ENCODE measurements around the gene TRPV6. TPM values are rescaled to one million over a fixed set of nuclear protein-coding genes. Genes with fewer than 3 reads are reported as not detected.

Gene TRPV6
- total and polyA plus RNA-seq, 2 of the 4 experiments (the other 2 are of a cell fraction), result 0.03 TPM; not detected in 1

DNA sequence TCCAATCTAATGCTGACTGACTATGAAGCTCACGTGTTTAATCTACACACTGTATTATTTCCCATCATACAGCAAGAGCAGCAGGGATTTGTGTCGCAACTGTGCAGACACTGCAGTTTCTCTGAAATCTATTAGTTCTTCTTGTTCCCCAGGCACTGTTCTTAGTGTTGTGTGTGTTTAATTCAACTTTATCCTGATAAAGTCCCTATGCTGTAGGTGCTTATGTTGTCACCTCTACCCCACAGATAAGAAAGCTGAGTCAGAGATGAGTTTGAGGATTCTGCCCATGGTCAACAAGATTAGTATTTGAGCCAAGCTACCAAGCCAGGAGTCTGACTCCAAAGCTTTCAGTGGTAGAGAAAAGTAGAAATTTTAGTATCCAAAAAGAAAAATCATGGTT lies 53.1 kb downstream of the TRPV6 start:
- no peak overlapping the region for H3K9ac ChIP-seq (ENCODE audit: low read depth, low read length)
- H3K9me3 ChIP-seq (ENCODE audit: control insufficient read depth, insufficient read depth, low read length), result no peaks in the 10 kb centered on the region
- H2AK9ac ChIP-seq (replicated peaks; ENCODE audit: low read depth, low read length, poor library complexity), result no peak overlapping the region
- H3K23ac ChIP-seq (ENCODE audit: low read depth, low read length), result no peak overlapping the region
- ATAC-seq (ENCODE audit: low read depth) (no peak), DNase-seq (no peak)
- H3K18ac ChIP-seq (ENCODE audit: low read depth, low read length), result no peak overlapping the region
- no peak overlapping the region for H3K56ac ChIP-seq (ENCODE audit: extremely low read depth, insufficient read depth, low read length)
- no peak overlapping the region for H2BK120ac ChIP-seq (ENCODE audit: low read depth, low read length)
- no peak overlapping the region for H3K27ac ChIP-seq (ENCODE audit: insufficient read depth, low read length)
- no peaks in the 10 kb centered on the region for H3K79me1 ChIP-seq (ENCODE audit: low read depth in 1 of 2, low read length in 2 of 2)
- dilution Hi-C loops (cut with HindIII; ENCODE audit: low sequenced_read_pairs, unreplicated experiment) (no loop called here), in situ Hi-C loops (cut with MboI; ENCODE audit: low sequenced_read_pairs) (no loop called here), intact Hi-C loops (cut with micrococcal nuclease) (no loop called here)
- no peaks in the 10 kb centered on the region for H3K36me3 ChIP-seq (ENCODE audit: control insufficient read depth, insufficient read depth, low read length)
- no peak overlapping the region for H2AFZ ChIP-seq (replicated peaks; ENCODE audit: low read length, poor library complexity)
- no peak overlapping the region for H3K4ac ChIP-seq (ENCODE audit: low read depth, low read length)
- H4K8ac ChIP-seq (ENCODE audit: low read depth in 2 of 2, low read length in 2 of 2), result no peak overlapping the region
- no peak overlapping the region for H3K14ac ChIP-seq (replicated peaks; ENCODE audit: low read depth, low read length)
- BruUV-seq (replicated peaks), result no TSS peak
- CTCF ChIA-PET, result interaction anchor here (1.1 kb wide), 1 partner anchor 49 kb away, joined by 3 read pairs; no protein-coding TSS in a partner anchor
- no peak overlapping the region for H3K4me2 ChIP-seq (ENCODE audit: low read depth, low read length)
- H4K20me1 ChIP-seq (ENCODE audit: insufficient read depth, low read length), result no peaks in the 10 kb centered on the region
- no peaks in the 10 kb centered on the region for H3K4me1 ChIP-seq (ENCODE audit: control insufficient read depth, insufficient read depth, low read length)
- H3K27me3 ChIP-seq (ENCODE audit: control insufficient read depth, insufficient read depth, low read length), result no peaks in the 10 kb centered on the region
- H3K4me3 ChIP-seq (ENCODE audit: insufficient read depth, low read depth, low read length), result no peak overlapping the region
- no peak overlapping the region for H4K91ac ChIP-seq (ENCODE audit: insufficient read depth, low read depth, low read length)
- H2BK15ac ChIP-seq (ENCODE audit: low read depth, low read length), result no peak overlapping the region
- H2AK5ac ChIP-seq (ENCODE audit: low read depth, low read length), result no peak overlapping the region
- no CpG with 5 or more reads among the region's 2 CpGs for WGBS, 2 experiments (ENCODE audit: extremely low coverage in 2 of 2, insufficient read length in 1 of 2)
- H2BK20ac ChIP-seq (ENCODE audit: low read depth, low read length), result no peak overlapping the region
- TF ChIP-seq RCOR1 (IDR thresholded peaks at IDR 0.05; ENCODE audit: insufficient replicate concordance, low read length) (no peak), MXI1 (IDR thresholded peaks at IDR 0.05; ENCODE audit: borderline replicate concordance, low read depth, low read length) (no peak), MAFK (IDR thresholded peaks at IDR 0.05; ENCODE audit: low read depth, low read length) (no peak), CEBPB (IDR thresholded peaks at IDR 0.05; ENCODE audit: low read depth, low read length) (no peak), SMC3 (IDR thresholded peaks at IDR 0.05; ENCODE audit: low read depth, low read length) (no peak), RFX5 (IDR thresholded peaks at IDR 0.05; ENCODE audit: low read depth, low read length) (no peak), POLR2A (IDR thresholded peaks at IDR 0.05; ENCODE audit: low read depth, low read length) (no peak), NFE2L2 (IDR thresholded peaks at IDR 0.05; ENCODE audit: low read depth, low read length) (no peak), CHD1 (IDR thresholded peaks at IDR 0.05; ENCODE audit: low read depth, low read length) (no peak), BHLHE40 (IDR thresholded peaks at IDR 0.05; ENCODE audit: low read depth, low read length) (no peak), FOS (IDR thresholded peaks at IDR 0.05; ENCODE audit: low read depth, low read length) (no peak), MAZ (IDR thresholded peaks at IDR 0.05; ENCODE audit: borderline replicate concordance, low read depth, low read length) (no peak), RAD21 (IDR thresholded peaks at IDR 0.05; ENCODE audit: low read length) (no peak), CTCF (conservative IDR thresholded peaks at IDR 0.05; ENCODE audit: low read depth, low read length) (no peak)
- TF ChIP-seq, protein P1, sequence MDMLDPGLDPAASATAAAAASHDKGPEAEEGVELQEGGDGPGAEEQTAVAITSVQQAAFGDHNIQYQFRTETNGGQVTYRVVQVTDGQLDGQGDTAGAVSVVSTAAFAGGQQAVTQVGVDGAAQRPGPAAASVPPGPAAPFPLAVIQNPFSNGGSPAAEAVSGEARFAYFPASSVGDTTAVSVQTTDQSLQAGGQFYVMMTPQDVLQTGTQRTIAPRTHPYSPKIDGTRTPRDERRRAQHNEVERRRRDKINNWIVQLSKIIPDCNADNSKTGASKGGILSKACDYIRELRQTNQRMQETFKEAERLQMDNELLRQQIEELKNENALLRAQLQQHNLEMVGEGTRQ (IDR thresholded peaks at IDR 0.05; ENCODE audit: low read depth, low read length), result no peak
- TF ChIP-seq, protein P2, sequence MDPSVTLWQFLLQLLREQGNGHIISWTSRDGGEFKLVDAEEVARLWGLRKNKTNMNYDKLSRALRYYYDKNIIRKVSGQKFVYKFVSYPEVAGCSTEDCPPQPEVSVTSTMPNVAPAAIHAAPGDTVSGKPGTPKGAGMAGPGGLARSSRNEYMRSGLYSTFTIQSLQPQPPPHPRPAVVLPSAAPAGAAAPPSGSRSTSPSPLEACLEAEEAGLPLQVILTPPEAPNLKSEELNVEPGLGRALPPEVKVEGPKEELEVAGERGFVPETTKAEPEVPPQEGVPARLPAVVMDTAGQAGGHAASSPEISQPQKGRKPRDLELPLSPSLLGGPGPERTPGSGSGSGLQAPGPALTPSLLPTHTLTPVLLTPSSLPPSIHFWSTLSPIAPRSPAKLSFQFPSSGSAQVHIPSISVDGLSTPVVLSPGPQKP (IDR thresholded peaks at IDR 0.05; ENCODE audit: borderline replicate concordance, low read depth, low read length), result no peak
- H4K5ac ChIP-seq (ENCODE audit: low read depth, low read length), result no peak overlapping the region
- no peaks in the 10 kb centered on the region for H3K9me1 ChIP-seq (ENCODE audit: insufficient read depth, low read length)
- H2BK5ac ChIP-seq (ENCODE audit: low read depth, low read length, poor library complexity, severe bottlenecking), result no peak overlapping the region
- POLR2A ChIA-PET (ENCODE audit: unreplicated experiment), result no interaction called here
